ENCODE results near the gene GORASP1. TPM values are rescaled to one million over a fixed set of nuclear protein-coding genes. Genes with fewer than 3 reads are reported as not detected.

The GORASP1 gene
- total RNA-seq, 4 donors from 2014 or later, result 29.0 to 45.2 (median 34.4) TPM

DNA sequence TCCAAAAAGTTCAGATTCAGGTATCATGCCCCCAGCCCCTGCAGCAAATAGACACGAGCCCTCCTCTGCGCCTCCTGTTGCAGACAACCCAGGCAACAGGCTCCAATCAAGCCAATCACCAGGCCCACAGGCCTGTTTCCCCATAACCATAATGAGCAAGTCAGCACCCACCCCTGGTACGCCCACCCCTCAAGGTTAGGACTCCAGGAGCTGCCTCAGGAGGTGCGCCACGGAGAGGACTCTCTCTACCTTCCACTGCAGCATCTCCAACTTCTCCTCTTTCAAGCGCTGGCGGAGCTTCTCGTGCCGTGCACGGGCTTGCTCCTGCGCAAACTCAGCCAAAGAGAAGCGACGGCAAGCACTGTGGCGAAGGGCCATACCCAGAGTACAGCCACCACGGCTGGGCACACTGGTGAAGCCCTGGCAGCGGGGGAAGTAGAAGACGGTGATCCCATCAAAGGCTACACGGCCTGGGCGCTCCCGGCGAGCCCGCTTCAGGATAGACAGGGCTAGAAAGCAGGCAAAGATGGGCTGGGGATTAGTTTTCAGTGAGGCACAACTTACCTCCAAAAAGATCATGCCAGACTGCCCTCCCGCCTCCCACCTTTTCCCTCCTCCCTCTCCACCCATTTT is 37.4 kb upstream of the GORASP1 start:
- no peak for TF ChIP-seq CTCF (IDR thresholded peaks at IDR 0.05; ENCODE audit: low read depth)

DNA sequence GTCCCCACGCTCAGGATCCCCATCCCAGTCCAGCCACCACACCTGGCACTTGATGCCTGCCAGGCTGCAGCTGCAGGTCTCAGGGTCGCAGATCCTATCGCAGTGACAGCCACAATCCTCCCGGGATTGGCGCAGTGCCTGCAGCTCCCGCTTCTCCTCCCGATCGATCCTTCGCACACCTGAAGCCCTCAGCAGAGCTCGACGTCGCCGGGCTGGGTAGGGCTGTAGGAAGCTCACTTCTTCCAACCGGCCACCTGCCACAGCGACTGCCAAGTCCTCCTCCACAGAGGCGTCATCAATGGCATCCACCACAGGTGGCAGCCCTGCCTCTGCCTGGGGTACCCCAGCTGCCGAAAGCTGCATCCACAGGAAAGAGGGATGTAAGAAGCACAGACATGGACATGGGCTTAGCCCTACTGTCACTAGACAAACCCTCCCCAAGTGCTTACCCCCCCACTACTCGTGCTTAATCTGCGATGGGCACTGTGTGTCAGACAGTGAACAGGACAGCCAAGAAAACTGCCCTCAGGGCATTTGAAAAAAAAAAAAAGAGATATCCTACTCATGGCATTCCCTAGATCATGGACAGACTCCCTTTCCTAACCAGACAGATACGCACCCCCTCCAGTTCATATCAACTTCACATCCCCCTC is 36.8 kb upstream of the GORASP1 start:
- TF ChIP-seq CTCF (IDR thresholded peaks at IDR 0.05; ENCODE audit: low read depth), result no peak

- TF ChIP-seq CTCF (IDR thresholded peaks at IDR 0.05; ENCODE audit: low read depth), result no peak
Measured at GRCh38 chr3:39143051-39143885, 35.8 kb upstream of the GORASP1 start.

DNA sequence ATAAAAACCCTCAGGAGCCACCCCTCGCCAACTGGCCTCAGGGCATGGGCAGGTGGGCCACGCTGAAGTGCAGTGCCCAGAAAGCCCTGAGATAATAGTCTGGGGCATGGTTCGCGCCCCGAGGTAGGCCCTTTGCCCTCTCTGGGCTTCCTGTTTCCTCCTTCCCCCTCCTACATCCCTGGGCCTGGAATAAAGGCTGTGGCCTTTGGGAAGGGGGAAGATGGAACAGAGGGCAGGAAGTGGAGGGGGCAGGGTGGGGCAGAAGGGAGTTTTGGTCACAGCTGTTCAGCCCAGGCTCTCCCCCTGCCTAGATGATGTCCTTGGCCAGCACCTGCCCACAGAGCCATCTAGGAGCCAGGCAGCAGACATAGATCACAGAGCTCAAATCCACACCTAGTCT is 34.6 kb upstream of the GORASP1 start:
- no peak for TF ChIP-seq CTCF (IDR thresholded peaks at IDR 0.05; ENCODE audit: low read depth)

- no peak for TF ChIP-seq CTCF (IDR thresholded peaks at IDR 0.05; ENCODE audit: low read depth)
Measured at GRCh38 chr3:39141171-39141995, 34.0 kb upstream of the GORASP1 start.

DNA sequence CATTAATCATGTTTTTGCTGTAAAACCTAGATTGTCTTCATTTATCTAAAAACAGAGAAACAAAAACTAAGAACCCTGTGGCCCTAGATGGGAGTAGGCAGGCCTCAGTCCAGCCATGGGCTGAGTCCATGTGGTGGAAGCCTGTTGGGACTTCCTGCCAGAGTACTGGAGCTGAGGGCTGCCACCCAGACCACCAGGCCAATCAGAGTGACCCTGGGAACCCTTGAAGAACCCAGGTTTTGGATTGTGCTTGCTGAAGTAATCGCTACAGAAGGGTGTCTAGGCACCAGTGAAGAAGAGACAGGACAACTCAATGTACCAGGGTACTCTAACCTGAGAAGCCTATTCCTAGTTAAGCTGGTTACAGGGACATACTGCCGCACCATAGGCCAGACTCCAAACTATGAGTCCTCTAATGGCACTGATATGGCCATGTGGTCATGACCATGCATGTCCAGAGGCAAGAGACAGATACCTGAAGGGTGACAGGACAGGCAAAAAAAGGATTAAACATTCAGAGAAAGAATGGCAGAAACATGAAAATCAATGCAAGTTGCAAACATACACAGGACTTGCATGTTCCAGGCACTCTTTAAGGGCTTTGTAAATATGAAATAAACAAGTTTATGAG is 33.0 kb upstream of the GORASP1 start:
- no peak for TF ChIP-seq CTCF (IDR thresholded peaks at IDR 0.05; ENCODE audit: low read depth)

All from subcutaneous adipose tissue (tissue), 4 donors.